Measurements from ENCODE around the gene CD84. TPM values are rescaled to one million over a fixed set of nuclear protein-coding genes. Genes with fewer than 3 reads are reported as not detected.

CD84 gene
- total and polyA plus RNA-seq, 2 experiments from 2014 or later: not detected

- Histone ChIP-seq H3K4me1 (ENCODE audit: low read depth) (no peaks in the 10 kb centered on the region), H3K4me3 (no peak overlapping the region), H3K9me3 (ENCODE audit: low read depth) (no peaks in the 10 kb centered on the region), H3K27ac (no peak overlapping the region), H3K27me3 (no peaks in the 10 kb centered on the region), H3K36me3 (no peaks in the 10 kb centered on the region)
- DNase-seq (ENCODE audit: low read depth in 1 of 2, low spot score in 1 of 2): no peak
- no peak for TF ChIP-seq CTCF (IDR thresholded peaks at IDR 0.05; ENCODE audit: low read depth, low read length)
These were observed 46.0 kb upstream of the CD84 start for GRCh38 chr1:160625321-160625720.

GRCh38 chr1:160624464-160624863 lies 45.2 kb upstream of the CD84 start:
- Histone ChIP-seq H3K27me3 (no peaks in the 10 kb centered on the region), H3K4me1 (ENCODE audit: low read depth) (no peaks in the 10 kb centered on the region), H3K9me3 (ENCODE audit: low read depth) (no peaks in the 10 kb centered on the region), H3K36me3 (no peaks in the 10 kb centered on the region), H3K27ac (no peak overlapping the region), H3K4me3 (no peak overlapping the region)
- no peak for DNase-seq (ENCODE audit: low read depth in 1 of 2, low spot score in 1 of 2)
- TF ChIP-seq CTCF (IDR thresholded peaks at IDR 0.05; ENCODE audit: low read depth, low read length): no peak

GRCh38 chr1:160623862-160624261 lies 44.6 kb upstream of the CD84 start:
- H3K9me3 ChIP-seq (ENCODE audit: low read depth): no peaks in the 10 kb centered on the region

GRCh38 chr1:160623227-160623633 lies 43.9 kb upstream of the CD84 start:
- Histone ChIP-seq H3K27me3 (no peaks in the 10 kb centered on the region), H3K9me3 (ENCODE audit: low read depth) (no peaks in the 10 kb centered on the region), H3K4me3 (no peak overlapping the region), H3K36me3 (no peaks in the 10 kb centered on the region), H3K4me1 (ENCODE audit: low read depth) (no peaks in the 10 kb centered on the region), H3K27ac (no peak overlapping the region)
- TF ChIP-seq CTCF (IDR thresholded peaks at IDR 0.05; ENCODE audit: low read depth, low read length): no peak
- no peak for DNase-seq (ENCODE audit: low read depth in 1 of 2, low spot score in 1 of 2)

More at GRCh38 chr1:160623862-160624261, 44.6 kb upstream of the CD84 start:
- Histone ChIP-seq H3K27ac (no peak overlapping the region), H3K4me3 (no peak overlapping the region), H3K27me3 (no peaks in the 10 kb centered on the region), H3K4me1 (ENCODE audit: low read depth) (no peaks in the 10 kb centered on the region), H3K36me3 (no peaks in the 10 kb centered on the region)
- DNase-seq (ENCODE audit: low read depth in 1 of 2, low spot score in 1 of 2): no peak
- TF ChIP-seq CTCF (IDR thresholded peaks at IDR 0.05; ENCODE audit: low read depth, low read length): no peak

GRCh38 chr1:160622501-160623226 lies 43.4 kb upstream of the CD84 start:
- Histone ChIP-seq H3K36me3 (no peaks in the 10 kb centered on the region), H3K4me1 (ENCODE audit: low read depth) (no peaks in the 10 kb centered on the region), H3K27ac (no peak overlapping the region), H3K4me3 (no peak overlapping the region), H3K9me3 (ENCODE audit: low read depth) (no peaks in the 10 kb centered on the region), H3K27me3 (no peaks in the 10 kb centered on the region)
- no peak for TF ChIP-seq CTCF (IDR thresholded peaks at IDR 0.05; ENCODE audit: low read depth, low read length)
- no peak for DNase-seq (ENCODE audit: low read depth in 1 of 2, low spot score in 1 of 2)

Measured in cardiac muscle cell (in vitro differentiated cells and primary cell).